MCF 10A (cell line): ENCODE data around the gene SLC44A5. TPM values are rescaled to one million over a fixed set of nuclear protein-coding genes. Genes with fewer than 3 reads are reported as not detected.

Experiments used
- BruUV-seq: library from RNA; stranded (reverse); fragments of 400-500 nt; replicated peaks from 2 replicates; lab custom pipeline; 2021; lab: Mats Ljungman, UMichigan
- CTCF ChIA-PET: fragments of 300-600 bp; sonication (Branson Sonifier 250); formaldehyde crosslinking; extraction: SDS; loops from one replicate; lab custom pipeline; 2021; ENCODE audit warnings: antibody characterized with exemption, inconsistent platforms; lab: Yijun Ruan, JAX
- POLR2A ChIA-PET: fragments of 300-600, 350-650 bp; sonication (Branson Sonifier 250); formaldehyde crosslinking; extraction: SDS; loops from one replicate; lab custom pipeline; 2020; ENCODE audit warnings: antibody characterized with exemption, inconsistent platforms; lab: Yijun Ruan, JAX
- DNase-seq: peaks from one replicate; pipeline ENCODE4 v3.0.0-alpha.2; 2018; ENCODE audit not compliant: unreplicated experiment
- H3K27ac Mint-ChIP-seq: one replicate; pipeline ENCODE4 v1.8.0; 2022; ENCODE audit warnings: mild to moderate bottlenecking, low read depth, mixed read lengths; ENCODE audit not compliant: unreplicated experiment
- H3K27me3 Mint-ChIP-seq: one replicate; pipeline ENCODE4 v1.8.0; 2022; ENCODE audit warnings: mixed read lengths; ENCODE audit not compliant: insufficient read depth, unreplicated experiment
- H3K36me3 Mint-ChIP-seq: one replicate; pipeline ENCODE4 v1.8.0; 2022; ENCODE audit warnings: mild to moderate bottlenecking, moderate library complexity, mixed read lengths; ENCODE audit not compliant: insufficient read depth, unreplicated experiment
- H3K4me1 Mint-ChIP-seq: one replicate; pipeline ENCODE4 v1.8.0; 2022; ENCODE audit warnings: mixed read lengths; ENCODE audit not compliant: insufficient read depth, unreplicated experiment
- H3K4me3 Mint-ChIP-seq: one replicate; pipeline ENCODE4 v1.8.0; 2022; ENCODE audit warnings: mild to moderate bottlenecking, moderate library complexity, mixed read lengths; ENCODE audit not compliant: unreplicated experiment
- H3K9me3 Mint-ChIP-seq: one replicate; pipeline ENCODE4 v1.8.0; 2022; ENCODE audit warnings: mixed read lengths; ENCODE audit not compliant: unreplicated experiment
- intact Hi-C: fragments of 100-400 bp; cut with micrococcal nuclease; formaldehyde crosslinking; loops from 2 replicates; pipeline ENCODE4 v1.14.1; 2022
- total RNA-seq: library from RNA; stranded (reverse); gene quantifications from 2 replicates; pipeline ENCODE4 v1.2.3, GENCODE V29; 2022
- TF ChIP-seq, protein P1 (sequence below): fragments of 200-600 bp; IDR thresholded peaks from one replicate; pipeline ENCODE4 v1.8.0; 2022; ENCODE audit warnings: antibody characterized with exemption, mild to moderate bottlenecking; ENCODE audit not compliant: unreplicated experiment

SLC44A5 gene
- total RNA-seq, 1 experiment from 2014 or later = 14.3 TPM

DNA sequence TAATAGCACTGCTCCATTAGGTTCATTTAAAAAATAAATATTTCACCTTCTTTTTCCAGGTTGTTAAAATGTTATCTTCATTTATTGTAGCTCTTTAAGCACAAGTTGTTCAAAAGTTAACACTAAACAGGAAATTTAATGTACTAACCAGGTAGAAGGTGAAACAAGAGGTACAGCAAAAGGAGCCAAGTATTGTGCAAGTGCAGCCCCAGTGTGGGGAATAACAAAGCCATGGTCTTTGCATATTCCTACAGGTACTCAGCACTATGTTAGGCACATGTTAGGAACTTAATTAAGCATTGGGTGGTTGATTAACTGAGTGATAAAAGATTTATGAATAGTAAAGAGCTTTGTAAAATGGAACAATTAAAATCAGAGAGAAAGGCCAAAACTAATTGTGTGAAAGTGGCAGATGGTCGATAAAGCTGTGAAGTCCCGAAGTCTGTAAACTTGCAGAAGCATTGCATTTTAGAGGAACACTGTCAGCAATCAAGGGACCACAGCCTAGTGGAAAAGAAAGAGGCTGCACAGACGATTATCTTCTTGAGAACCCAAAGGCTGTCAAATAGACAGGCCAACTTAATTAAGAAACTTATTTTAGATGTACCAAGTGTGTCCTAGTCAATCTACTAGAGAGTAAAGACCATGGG lies 185.8 kb downstream of the SLC44A5 start:
- CTCF ChIA-PET = no interaction called here
- TF ChIP-seq, protein P1, sequence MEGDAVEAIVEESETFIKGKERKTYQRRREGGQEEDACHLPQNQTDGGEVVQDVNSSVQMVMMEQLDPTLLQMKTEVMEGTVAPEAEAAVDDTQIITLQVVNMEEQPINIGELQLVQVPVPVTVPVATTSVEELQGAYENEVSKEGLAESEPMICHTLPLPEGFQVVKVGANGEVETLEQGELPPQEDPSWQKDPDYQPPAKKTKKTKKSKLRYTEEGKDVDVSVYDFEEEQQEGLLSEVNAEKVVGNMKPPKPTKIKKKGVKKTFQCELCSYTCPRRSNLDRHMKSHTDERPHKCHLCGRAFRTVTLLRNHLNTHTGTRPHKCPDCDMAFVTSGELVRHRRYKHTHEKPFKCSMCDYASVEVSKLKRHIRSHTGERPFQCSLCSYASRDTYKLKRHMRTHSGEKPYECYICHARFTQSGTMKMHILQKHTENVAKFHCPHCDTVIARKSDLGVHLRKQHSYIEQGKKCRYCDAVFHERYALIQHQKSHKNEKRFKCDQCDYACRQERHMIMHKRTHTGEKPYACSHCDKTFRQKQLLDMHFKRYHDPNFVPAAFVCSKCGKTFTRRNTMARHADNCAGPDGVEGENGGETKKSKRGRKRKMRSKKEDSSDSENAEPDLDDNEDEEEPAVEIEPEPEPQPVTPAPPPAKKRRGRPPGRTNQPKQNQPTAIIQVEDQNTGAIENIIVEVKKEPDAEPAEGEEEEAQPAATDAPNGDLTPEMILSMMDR = no peak
- Mint-ChIP-seq H3K27me3 (no peaks in the 10 kb centered on the region), H3K9me3 (no peaks in the 10 kb centered on the region), H3K36me3 (no peaks in the 10 kb centered on the region), H3K4me1 (no peaks in the 10 kb centered on the region), H3K27ac (no peak overlapping the region), H3K4me3 (no peak overlapping the region)
- DNase-seq = no peak
- POLR2A ChIA-PET = no interaction called here
- BruUV-seq = no TSS peak
- intact Hi-C loops = no loop called here

GRCh38 chr1:75423616-75424015 lies 187.3 kb downstream of the SLC44A5 start:
- Mint-ChIP-seq H3K4me1 (no peaks in the 10 kb centered on the region), H3K27me3 (no peaks in the 10 kb centered on the region), H3K27ac (no peak overlapping the region), H3K9me3 (no peaks in the 10 kb centered on the region), H3K36me3 (no peaks in the 10 kb centered on the region), H3K4me3 (no peak overlapping the region)
- intact Hi-C loops = no loop called here
- DNase-seq = no peak
- TF ChIP-seq, protein P1 = no peak
- CTCF ChIA-PET = interaction anchor here (1.1 to 1.3 kb wide), 2 partner anchors 158 to 186 kb away, joined by 5 to 6 read pairs; no protein-coding TSS in a partner anchor
- no TSS peak for BruUV-seq
- POLR2A ChIA-PET = interaction anchor here (0.6 kb wide), 1 partner anchor 16 kb away, joined by 3 read pairs; no protein-coding TSS in a partner anchor

DNA sequence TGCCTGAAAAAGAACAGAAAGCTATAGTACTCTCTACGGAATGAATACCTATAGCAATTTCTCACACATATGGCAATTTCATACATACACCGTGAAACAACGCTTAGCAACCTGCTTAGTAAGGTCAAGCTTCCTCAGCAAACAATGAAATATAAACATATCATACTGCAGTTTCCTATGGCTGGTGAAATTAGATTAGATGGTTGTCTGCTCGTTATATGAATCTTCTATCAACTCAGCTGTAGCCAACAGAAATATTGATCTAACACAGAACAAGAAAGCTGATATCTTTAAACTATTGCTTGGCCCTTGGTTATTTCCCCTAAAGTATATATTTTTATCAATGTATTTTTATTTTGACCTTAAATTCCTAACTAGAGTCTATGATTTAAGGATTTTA lies 187.8 kb downstream of the SLC44A5 start:
- DNase-seq = no peak
- intact Hi-C loops = no loop called here
- Mint-ChIP-seq H3K4me3 (no peak overlapping the region), H3K36me3 (no peaks in the 10 kb centered on the region), H3K4me1 (no peaks in the 10 kb centered on the region), H3K9me3 (no peaks in the 10 kb centered on the region), H3K27ac (no peak overlapping the region), H3K27me3 (no peaks in the 10 kb centered on the region)
- ChIA-PET CTCF (interaction anchor here (1.1 to 1.3 kb wide), 2 partner anchors 157 to 187 kb away, joined by 5 to 6 read pairs; no protein-coding TSS in a partner anchor), POLR2A (interaction anchor here (0.6 kb wide), 2 partner anchors 17 to 41 kb away, joined by 3 read pairs; no protein-coding TSS in a partner anchor)
- TF ChIP-seq, protein P1 = no peak
- BruUV-seq = no TSS peak

GRCh38 chr1:75421371-75421770 lies 189.5 kb downstream of the SLC44A5 start:
- intact Hi-C loops = no loop called here
- Mint-ChIP-seq H3K9me3 (no peaks in the 10 kb centered on the region), H3K27ac (no peak overlapping the region), H3K4me3 (no peak overlapping the region), H3K36me3 (no peaks in the 10 kb centered on the region), H3K4me1 (no peaks in the 10 kb centered on the region), H3K27me3 (no peaks in the 10 kb centered on the region)
- POLR2A ChIA-PET = no interaction called here
- TF ChIP-seq, protein P1 = no peak
- no TSS peak for BruUV-seq
- no peak for DNase-seq
- CTCF ChIA-PET = no interaction called here
